GM21529 (cell line): ENCODE data around the gene FXYD3.

Experiments
- ATAC-seq: cut with Tn5 transposase; IDR thresholded peaks from one replicate; pipeline ENCODE4 v1.9.1; 2021; ENCODE audit not compliant: unreplicated experiment

Gene FXYD3

GRCh38 chr19:35115177-35115951 is at the start of gene FXYD3:
FXYD3 (plus strand) TSS chr19:35115823; CDS start chr19:35119377, 3,554 bp downstream.
- no peak for ATAC-seq

- no peak for ATAC-seq
Measured at GRCh38 chr19:35066121-35066520, 49.5 kb upstream of the FXYD3 start.

GRCh38 chr19:35066691-35067563 is 48.7 kb upstream of the FXYD3 start:
- peak; percentile 73 for ATAC-seq

GRCh38 chr19:35068941-35069634 is 46.5 kb upstream of the FXYD3 start:
- ATAC-seq, result no peak

GRCh38 chr19:35069696-35070095 is 45.9 kb upstream of the FXYD3 start:
- ATAC-seq, result no peak

- ATAC-seq, result no peak
Measured at GRCh38 chr19:35070471-35070870, 45.2 kb upstream of the FXYD3 start.

GRCh38 chr19:35073516-35073915 is 42.1 kb upstream of the FXYD3 start:
- ATAC-seq, result no peak

GRCh38 chr19:35073941-35074340 is 41.7 kb upstream of the FXYD3 start:
- no peak for ATAC-seq

- ATAC-seq, result no peak
Measured at GRCh38 chr19:35074426-35075201, 41.0 kb upstream of the FXYD3 start.

GRCh38 chr19:35075202-35076025 is 40.2 kb upstream of the FXYD3 start:
- ATAC-seq, result no peak

- no peak for ATAC-seq
Measured at GRCh38 chr19:35076026-35076370, 39.6 kb upstream of the FXYD3 start.

GRCh38 chr19:35076657-35077056 is 39.0 kb upstream of the FXYD3 start:
- no peak for ATAC-seq

- no peak for ATAC-seq
Measured at GRCh38 chr19:35077411-35078223, 38.0 kb upstream of the FXYD3 start.

GRCh38 chr19:35079826-35080225 is 35.8 kb upstream of the FXYD3 start:
- no peak for ATAC-seq

- no peak for ATAC-seq
Measured at GRCh38 chr19:35080613-35081170, 34.9 kb upstream of the FXYD3 start.

GRCh38 chr19:35081201-35081600 is 34.4 kb upstream of the FXYD3 start:
- ATAC-seq, result no peak

GRCh38 chr19:35083691-35084508 is 31.7 kb upstream of the FXYD3 start:
- ATAC-seq, result no peak

- ATAC-seq, result no peak
Measured at GRCh38 chr19:35084509-35084762, 31.2 kb upstream of the FXYD3 start.
